ENCODE measurements around the gene AP1G2. TPM values are rescaled to one million over a fixed set of nuclear protein-coding genes. Genes with fewer than 3 reads are reported as not detected.

AP1G2 gene
- total RNA-seq, 1 donor from 2014 or later, result 53.2 TPM

GRCh38 chr14:23577710-23578392 lies 10.3 kb upstream of the AP1G2 start:
- no peaks in the 10 kb centered on the region for H3K36me3 Mint-ChIP-seq (ENCODE audit: low read depth)
- no peak overlapping the region for H3K27ac Mint-ChIP-seq (ENCODE audit: unreplicated experiment)
- H3K4me3 Mint-ChIP-seq, result no peak overlapping the region
- no peak for TF ChIP-seq CTCF (conservative IDR thresholded peaks at IDR 0.05)
- DNase-seq (ENCODE audit: low read depth, low spot score), result no peak
- no peaks in the 10 kb centered on the region for H3K9me3 Mint-ChIP-seq
- H3K4me1 Mint-ChIP-seq, result peaks cover 12% of the 10 kb centered on the region
- H3K27me3 Mint-ChIP-seq (ENCODE audit: low read depth), result peaks cover 85% of the 10 kb centered on the region

GRCh38 chr14:23577004-23577681 lies 9.6 kb upstream of the AP1G2 start:
- no peak for DNase-seq (ENCODE audit: low read depth, low spot score)
- peaks cover 12% of the 10 kb centered on the region for H3K4me1 Mint-ChIP-seq
- H3K27me3 Mint-ChIP-seq (ENCODE audit: low read depth), result peaks cover 85% of the 10 kb centered on the region
- no peaks in the 10 kb centered on the region for H3K36me3 Mint-ChIP-seq (ENCODE audit: low read depth)
- no peak overlapping the region for H3K27ac Mint-ChIP-seq (ENCODE audit: unreplicated experiment)
- no peak for TF ChIP-seq CTCF (conservative IDR thresholded peaks at IDR 0.05)
- no peak overlapping the region for H3K4me3 Mint-ChIP-seq
- H3K9me3 Mint-ChIP-seq, result no peaks in the 10 kb centered on the region

GRCh38 chr14:23573384-23574015 lies 5.9 kb upstream of the AP1G2 start:
- H3K36me3 Mint-ChIP-seq (ENCODE audit: low read depth), result no peaks in the 10 kb centered on the region
- peaks cover 77% of the 10 kb centered on the region for H3K27me3 Mint-ChIP-seq (ENCODE audit: low read depth)
- DNase-seq (ENCODE audit: low read depth, low spot score), result no peak
- H3K9me3 Mint-ChIP-seq, result no peaks in the 10 kb centered on the region
- TF ChIP-seq CTCF (conservative IDR thresholded peaks at IDR 0.05), result no peak
- H3K4me1 Mint-ChIP-seq, result peaks cover 17% of the 10 kb centered on the region
- H3K27ac Mint-ChIP-seq (ENCODE audit: unreplicated experiment), result no peak overlapping the region
- H3K4me3 Mint-ChIP-seq, result peak overlapping the region; percentile 13

GRCh38 chr14:23572836-23573235 lies 5.2 kb upstream of the AP1G2 start:
- H3K9me3 Mint-ChIP-seq, result no peaks in the 10 kb centered on the region
- H3K4me3 Mint-ChIP-seq, result peak overlapping the region; percentile 5
- H3K36me3 Mint-ChIP-seq (ENCODE audit: low read depth), result no peaks in the 10 kb centered on the region
- no peak overlapping the region for H3K27ac Mint-ChIP-seq (ENCODE audit: unreplicated experiment)
- peaks cover 20% of the 10 kb centered on the region for H3K4me1 Mint-ChIP-seq
- TF ChIP-seq CTCF (conservative IDR thresholded peaks at IDR 0.05), result no peak
- DNase-seq (ENCODE audit: low read depth, low spot score), result no peak
- H3K27me3 Mint-ChIP-seq (ENCODE audit: low read depth), result peaks cover 73% of the 10 kb centered on the region

- peaks cover 70% of the 10 kb centered on the region for H3K27me3 Mint-ChIP-seq (ENCODE audit: low read depth)
- H3K4me1 Mint-ChIP-seq, result peaks cover 23% of the 10 kb centered on the region
These were observed 4.9 kb upstream of the AP1G2 start for GRCh38 chr14:23572524-23572828.

More at GRCh38 chr14:23572524-23572828, 4.9 kb upstream of the AP1G2 start:
- H3K9me3 Mint-ChIP-seq, result no peaks in the 10 kb centered on the region
- DNase-seq (ENCODE audit: low read depth, low spot score), result no peak
- no peaks in the 10 kb centered on the region for H3K36me3 Mint-ChIP-seq (ENCODE audit: low read depth)
- peak overlapping the region; percentile 5 for H3K4me3 Mint-ChIP-seq
- no peak for TF ChIP-seq CTCF (conservative IDR thresholded peaks at IDR 0.05)
- H3K27ac Mint-ChIP-seq (ENCODE audit: unreplicated experiment), result no peak overlapping the region

Data from neural crest cell (in vitro differentiated cells).